ENCODE data around the gene SLC39A9.

- TF ChIP-seq GATA2 (IDR thresholded peaks at IDR 0.05; ENCODE audit: low read depth, low read length) (no peak), GATA3 (IDR thresholded peaks at IDR 0.05; ENCODE audit: low read depth, low read length) (no peak)
These were observed 74.8 kb downstream of the SLC39A9 start for GRCh38 chr14:69473260-69473659.
